KG1 (cell line): Measurements from ENCODE around the gene HOXA5.

Source experiments
- DNase-seq: peaks from one replicate; lab custom pipeline; 2025; lab: John Stamatoyannopoulos, UW

The HOXA5 gene

GRCh38 chr7:27170426-27171324, 27.2 kb upstream of the HOXA5 start:
- no peak for DNase-seq

GRCh38 chr7:27169658-27170425, 26.4 kb upstream of the HOXA5 start:
- DNase-seq = no peak

- DNase-seq = no peak
Observed at GRCh38 chr7:27168265-27168947, 24.9 kb upstream of the HOXA5 start.

GRCh38 chr7:27167916-27168264, 24.4 kb upstream of the HOXA5 start:
- DNase-seq = no peak

GRCh38 chr7:27166531-27167505, 23.3 kb upstream of the HOXA5 start:
- no peak for DNase-seq

- DNase-seq = no peak
Observed at GRCh38 chr7:27165996-27166530, 22.6 kb upstream of the HOXA5 start.

GRCh38 chr7:27165089-27165995, 21.9 kb upstream of the HOXA5 start, which contains the start of gene HOXA9:
Gene HOXA9 (minus strand): TSS chr7:27165537. CDS start chr7:27165457, 80 bp downstream.
- DNase-seq = no peak

- no peak for DNase-seq
Observed at GRCh38 chr7:27164367-27165088, 21.0 kb upstream of the HOXA5 start.

- no peak for DNase-seq
Observed at GRCh38 chr7:27164045-27164366, 20.5 kb upstream of the HOXA5 start.

- DNase-seq = no peak
Observed at GRCh38 chr7:27163288-27164044, 20.0 kb upstream of the HOXA5 start.

- no peak for DNase-seq
Observed at GRCh38 chr7:27162561-27163287, 19.2 kb upstream of the HOXA5 start.

- no peak for DNase-seq
Observed at GRCh38 chr7:27161721-27162560, 18.5 kb upstream of the HOXA5 start.

GRCh38 chr7:27161214-27161720, 17.8 kb upstream of the HOXA5 start:
- no peak for DNase-seq

GRCh38 chr7:27160546-27161213, 17.2 kb upstream of the HOXA5 start:
- DNase-seq = no peak

- no peak for DNase-seq
Observed at GRCh38 chr7:27160145-27160545, 16.7 kb upstream of the HOXA5 start.
